HG02588 (cell line): ENCODE data around the gene APP.

Experiments
- ATAC-seq: cut with Tn5 transposase; IDR thresholded peaks from one replicate; pipeline ENCODE4 v1.9.1; 2021; ENCODE audit warnings: mild to moderate bottlenecking, moderate library complexity; ENCODE audit not compliant: unreplicated experiment

APP gene

GRCh38 chr21:26070121-26070520 lies 100.4 kb downstream of the APP start:
- ATAC-seq, result no peak

- ATAC-seq, result no peak
Observed at GRCh38 chr21:26068776-26069175, 101.8 kb downstream of the APP start.

- ATAC-seq, result no peak
Observed at GRCh38 chr21:26067836-26068594, 102.6 kb downstream of the APP start.

- ATAC-seq, result no peak
Observed at GRCh38 chr21:26064506-26064905, 106.1 kb downstream of the APP start.

DNA sequence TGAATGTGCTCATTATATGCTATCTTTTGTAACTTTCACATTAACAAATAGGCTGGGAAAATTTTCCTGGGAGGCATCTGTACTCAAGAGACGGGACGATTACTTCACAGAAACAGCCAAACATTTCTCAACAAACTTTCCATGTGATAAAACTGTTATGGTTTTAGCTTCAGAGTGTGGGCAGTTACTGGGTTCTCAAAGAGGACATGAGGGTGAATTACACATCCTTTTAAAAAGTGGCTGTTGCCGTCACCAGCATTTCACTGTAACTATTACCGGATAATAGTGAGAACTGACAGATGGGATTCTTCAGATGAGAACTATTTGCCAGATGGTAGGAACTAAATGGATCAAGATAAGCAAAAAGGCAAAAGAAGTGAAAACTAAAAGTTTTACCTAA lies 109.1 kb downstream of the APP start:
- ATAC-seq, result no peak

DNA sequence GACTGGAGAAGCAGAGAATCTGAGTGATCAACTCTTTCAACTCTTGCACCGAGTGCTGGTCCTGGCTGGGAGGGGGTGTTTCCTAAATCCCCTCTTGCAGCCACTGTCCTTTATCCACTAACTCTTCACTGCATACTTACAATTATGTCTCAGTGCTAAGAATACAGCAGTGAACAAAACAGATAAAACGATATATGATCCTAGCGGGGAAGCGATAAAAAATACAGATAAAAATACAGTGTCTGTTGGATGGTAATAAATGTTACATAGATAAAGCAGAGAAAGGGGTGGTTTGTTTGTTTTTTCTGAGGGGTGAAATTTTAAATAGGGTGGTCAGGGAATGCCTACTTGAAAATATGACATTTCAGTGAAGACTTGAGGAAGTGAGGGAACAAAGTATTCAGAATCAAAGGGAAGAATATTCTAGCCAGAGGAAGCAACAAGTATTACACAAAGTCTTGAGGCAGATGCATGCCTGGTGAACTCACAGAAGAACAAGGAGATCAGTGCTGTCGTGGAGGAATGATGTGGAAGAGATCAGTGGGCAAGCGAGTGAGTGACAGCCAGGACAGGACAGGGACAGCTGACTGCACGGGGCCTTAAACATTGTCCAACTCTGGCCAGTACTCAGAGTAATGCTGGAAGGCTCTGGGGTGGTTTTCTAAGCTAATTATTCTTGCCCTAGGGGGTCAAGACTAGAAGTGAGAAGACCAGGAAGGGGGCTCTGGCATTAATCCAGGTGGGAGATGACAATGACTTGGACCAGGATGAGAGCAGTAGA lies 110.0 kb downstream of the APP start:
- no peak for ATAC-seq

DNA sequence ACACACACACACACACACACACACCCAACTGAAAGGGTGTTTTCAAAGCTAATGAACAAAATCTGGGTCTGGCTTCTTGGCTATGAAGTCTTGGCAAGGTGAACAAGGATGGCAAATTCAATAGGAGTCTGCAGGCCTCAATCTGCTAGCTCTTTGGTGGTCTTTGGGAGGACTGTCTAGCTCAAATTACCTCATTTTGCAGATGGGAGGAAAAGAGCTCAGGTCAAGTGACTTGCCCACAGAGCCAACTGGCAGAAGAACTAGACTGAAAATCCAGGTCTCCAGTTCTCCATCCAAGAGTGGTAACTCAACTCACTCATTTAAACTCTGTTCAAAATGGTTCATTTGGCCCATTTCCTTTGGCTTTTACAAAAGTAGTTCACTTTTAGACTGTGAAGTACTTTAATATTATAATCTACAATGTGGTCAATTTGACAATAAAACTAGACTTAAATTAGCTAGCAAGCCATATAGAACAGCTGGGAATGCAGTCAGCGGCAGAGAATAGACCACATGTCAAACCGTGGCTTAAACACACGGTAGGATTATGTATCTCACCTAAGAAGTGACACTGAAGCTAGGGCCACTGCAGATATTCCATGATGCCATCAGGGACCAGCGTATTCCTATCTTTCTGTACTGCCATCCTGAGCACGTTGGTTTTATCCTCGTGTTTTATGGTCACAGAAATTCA lies 112.9 kb downstream of the APP start:
- ATAC-seq, result no peak

DNA sequence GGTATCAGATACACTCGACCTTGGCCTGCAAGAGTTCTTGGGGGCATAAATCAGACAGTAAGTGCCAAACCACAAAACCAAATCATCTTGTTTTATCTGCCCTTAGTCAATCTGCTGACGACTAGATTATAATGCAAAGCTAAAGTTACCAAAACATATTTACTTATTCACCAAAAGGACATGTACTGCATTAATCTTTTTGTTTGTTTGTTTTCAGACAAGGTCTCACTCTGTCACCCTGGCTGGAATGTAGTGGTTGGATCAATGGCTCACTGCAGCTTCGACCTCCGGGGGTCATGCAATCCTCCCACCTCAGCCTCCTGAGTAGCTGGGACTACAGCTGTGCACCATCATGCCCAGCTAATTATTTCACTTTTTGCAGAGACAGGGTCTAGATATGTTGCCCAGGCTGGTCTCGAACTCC lies 114.7 kb downstream of the APP start:
- ATAC-seq, result no peak

- no peak for ATAC-seq
Observed at GRCh38 chr21:26055010-26055409, 115.6 kb downstream of the APP start.

- no peak for ATAC-seq
Observed at GRCh38 chr21:26052057-26052456, 118.5 kb downstream of the APP start.

DNA sequence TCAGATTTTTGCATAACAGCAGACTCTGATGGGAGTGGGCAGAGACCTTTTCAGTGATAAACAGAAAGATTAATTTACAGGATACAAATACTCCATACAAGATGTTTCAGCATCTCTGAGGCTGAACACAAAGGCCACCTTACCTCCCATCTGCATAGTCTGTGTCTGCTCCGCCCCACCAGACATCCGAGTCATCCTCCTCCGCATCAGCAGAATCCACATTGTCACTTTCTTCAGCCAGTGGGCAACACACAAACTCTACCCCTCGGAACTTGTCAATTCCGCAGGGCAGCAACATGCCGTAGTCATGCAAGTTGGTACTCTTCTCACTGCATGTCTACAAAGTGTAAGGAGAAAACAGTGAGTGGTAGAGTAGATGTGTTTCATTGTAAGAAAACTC lies 119.7 kb downstream of the APP start:
- ATAC-seq, result no peak

DNA sequence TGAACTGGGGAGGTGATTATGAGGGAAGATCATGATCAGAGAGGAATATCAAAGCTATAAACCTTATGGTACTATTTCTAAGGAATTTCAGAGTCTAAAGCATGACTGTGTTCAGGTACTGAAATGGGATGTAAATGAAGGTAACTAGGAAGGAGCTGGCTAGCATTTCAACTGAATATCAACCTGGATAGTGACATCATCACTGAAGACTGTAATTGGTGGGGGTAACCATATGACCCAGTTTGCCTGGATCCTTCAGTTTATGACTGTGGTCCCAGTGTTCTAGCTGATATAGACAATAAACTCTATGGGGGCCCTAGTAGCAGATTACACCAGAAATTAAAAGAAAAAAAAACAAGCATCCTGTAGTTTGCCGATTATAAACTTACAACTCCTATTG lies 120.8 kb downstream of the APP start:
- no peak for ATAC-seq

DNA sequence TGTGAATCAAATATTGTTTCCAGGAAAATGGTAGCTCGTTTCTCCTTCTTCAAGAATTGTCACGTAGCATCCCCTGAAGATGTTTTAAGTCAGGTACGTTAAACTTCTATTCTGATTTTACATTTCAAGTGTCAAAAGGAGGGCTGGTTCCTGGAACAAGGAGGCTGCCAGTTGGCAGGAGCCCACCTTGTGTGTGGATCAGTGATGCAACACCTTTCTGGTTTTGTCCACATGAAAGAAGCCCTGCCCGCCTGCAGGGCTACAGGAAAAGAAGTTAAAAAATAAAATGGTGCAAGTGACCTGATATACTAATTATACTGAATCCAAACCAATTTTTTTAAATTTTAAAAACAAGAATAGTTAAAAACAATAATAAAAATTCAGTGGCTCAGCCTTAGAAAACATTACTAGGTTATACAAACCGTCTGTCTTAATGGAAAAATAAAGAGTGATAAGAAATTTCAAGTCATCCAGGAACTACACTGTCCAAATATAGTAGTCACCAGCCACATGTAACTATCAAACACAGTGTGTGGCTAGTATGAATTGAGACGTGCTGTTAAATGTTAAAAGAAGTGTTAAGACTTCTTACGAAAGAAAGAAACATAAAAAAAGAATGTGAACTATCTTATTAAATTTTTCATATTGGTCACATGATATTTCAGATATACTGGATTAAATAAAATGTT lies 123.1 kb downstream of the APP start:
- ATAC-seq, result no peak

GRCh38 chr21:26043891-26044290 lies 126.7 kb downstream of the APP start:
- no peak for ATAC-seq

DNA sequence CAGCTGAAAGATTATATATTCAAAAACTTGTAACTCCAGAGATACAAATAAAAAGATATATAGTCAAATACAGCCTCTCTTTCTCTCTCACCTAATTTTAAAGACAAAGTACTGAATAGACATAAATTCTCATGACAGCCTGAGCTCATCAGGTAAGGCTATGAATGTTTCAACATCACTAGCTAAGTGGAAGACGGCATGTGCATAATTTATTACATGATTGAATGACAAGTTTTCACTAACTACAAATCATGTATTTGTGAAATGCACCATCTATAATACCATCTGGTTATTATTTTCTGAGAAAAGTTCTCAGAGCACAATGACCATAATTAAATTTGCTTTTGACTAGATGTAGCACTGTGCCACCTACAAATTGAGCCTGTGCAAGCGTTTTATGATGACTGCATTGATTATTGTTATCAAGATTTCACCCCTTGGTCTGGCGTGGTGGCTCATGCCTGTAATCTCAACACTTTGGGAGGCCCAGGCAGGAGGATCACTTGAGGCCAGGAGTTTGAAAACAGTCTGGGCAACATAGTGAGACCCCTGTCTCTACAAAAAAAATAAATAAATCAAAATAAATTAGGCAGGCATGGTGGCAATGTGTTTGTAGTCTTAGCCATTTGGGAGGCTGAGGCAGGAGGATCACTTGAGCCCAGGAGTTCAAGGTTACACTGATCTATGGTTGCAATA lies 128.2 kb downstream of the APP start:
- ATAC-seq, result no peak

- no peak for ATAC-seq
Observed at GRCh38 chr21:26041431-26042180, 129.0 kb downstream of the APP start.

DNA sequence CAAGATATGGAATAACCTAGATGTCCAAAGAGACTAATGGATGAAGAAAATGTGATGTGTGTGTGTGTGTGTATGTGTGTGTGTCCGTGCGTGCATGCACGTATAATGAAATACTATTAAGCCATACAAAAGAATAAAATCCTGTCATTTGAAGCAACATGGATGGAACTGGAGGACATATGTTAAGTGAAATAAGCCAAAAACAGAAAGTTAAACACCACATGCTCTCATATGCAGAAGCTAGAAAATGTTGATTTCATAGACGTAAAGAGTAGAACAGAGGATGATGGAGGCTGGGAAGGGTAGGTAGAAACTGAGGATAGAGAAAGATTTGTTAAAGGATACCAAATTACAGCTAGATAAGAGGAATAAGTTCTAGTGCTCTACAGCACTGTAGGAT lies 133.7 kb downstream of the APP start:
- ATAC-seq, result no peak

- no peak for ATAC-seq
Observed at GRCh38 chr21:26032263-26032662, 138.3 kb downstream of the APP start.

- ATAC-seq, result no peak
Observed at GRCh38 chr21:26028183-26028582, 142.4 kb downstream of the APP start.

DNA sequence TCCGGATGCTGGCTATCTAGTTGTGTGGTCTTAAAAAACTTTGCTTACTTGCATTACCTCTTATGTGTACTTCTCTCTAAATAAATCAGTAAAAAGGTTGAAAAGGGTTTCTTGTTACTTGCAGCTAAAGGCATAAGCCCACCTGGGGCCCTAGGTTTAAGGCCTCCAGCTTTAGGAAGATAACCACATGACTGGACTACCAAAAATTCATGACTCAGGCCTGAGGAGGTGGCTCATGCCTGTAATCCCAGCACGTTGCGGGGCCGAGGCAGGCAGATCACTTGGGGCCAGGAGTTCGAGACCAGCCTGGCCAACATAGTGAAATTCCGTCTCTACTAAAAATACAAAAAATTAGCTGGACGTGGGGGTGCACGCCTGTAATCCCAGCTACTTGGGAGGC lies 142.9 kb downstream of the APP start:
- ATAC-seq, result no peak
